Limb (tissue), 2 donors: ENCODE results near the gene CLCN3.
"Not testable (repeated sequence)": the region's sequence is repeated elsewhere in the genome, so short reads cannot be mapped to it uniquely, and the experiment has no call there.

ENCODE experiments used
- DNase-seq, 2 donors: peaks; one replicate each; pipeline ENCODE4 v3.0.0-alpha.2; 2016; ENCODE audit errors: extremely low spot score in 2 of 2

The CLCN3 gene

GRCh38 chr4:169698331-169698730 is 78.0 kb downstream of the CLCN3 start:
- DNase-seq = no peak

- DNase-seq = no peak
Observed at GRCh38 chr4:169707958-169708643, 87.7 kb downstream of the CLCN3 start.

- peak in 1 of 2 donors; percentile 9 for DNase-seq
Observed at GRCh38 chr4:169715826-169716225, 95.4 kb downstream of the CLCN3 start.

- no peak for DNase-seq
Observed at GRCh38 chr4:169716677-169717076, 96.3 kb downstream of the CLCN3 start.

GRCh38 chr4:169720529-169720928 is 100.2 kb downstream of the CLCN3 start:
- no peak for DNase-seq

GRCh38 chr4:169723207-169723965 is 103.0 kb downstream of the CLCN3 start:
- DNase-seq = no peak

GRCh38 chr4:169724260-169724659 is 103.9 kb downstream of the CLCN3 start:
- no peak for DNase-seq

- DNase-seq = no peak
Observed at GRCh38 chr4:169727616-169728015, 107.2 kb downstream of the CLCN3 start.

GRCh38 chr4:169730564-169730963 is 110.2 kb downstream of the CLCN3 start:
- DNase-seq = no peak

- DNase-seq = not testable (repeated sequence)
Observed at GRCh38 chr4:169738604-169739003, 118.2 kb downstream of the CLCN3 start.

- DNase-seq = no peak
Observed at GRCh38 chr4:169741569-169741968, 121.2 kb downstream of the CLCN3 start.

GRCh38 chr4:169744601-169745000 is 124.2 kb downstream of the CLCN3 start:
- no peak for DNase-seq

- no peak for DNase-seq
Observed at GRCh38 chr4:169745291-169745690, 124.9 kb downstream of the CLCN3 start.

GRCh38 chr4:169756971-169757574 is 136.7 kb downstream of the CLCN3 start:
- peak in 1 of 2 donors; percentile 3 for DNase-seq

GRCh38 chr4:169757575-169758184 is 137.3 kb downstream of the CLCN3 start, which contains the start of gene HPF1:
TSS of gene HPF1 (minus strand) at chr4:169757944. CDS start at chr4:169757877, 67 bp downstream.
- peak; percentile 91 to 94 for DNase-seq

GRCh38 chr4:169758401-169758962 is 138.1 kb downstream of the CLCN3 start:
- DNase-seq = peak; percentile 3 to 31

GRCh38 chr4:169761846-169762245 is 141.5 kb downstream of the CLCN3 start:
- DNase-seq = no peak

GRCh38 chr4:169765835-169766234 is 145.5 kb downstream of the CLCN3 start:
- no peak for DNase-seq

- no peak for DNase-seq
Observed at GRCh38 chr4:169766741-169767140, 146.4 kb downstream of the CLCN3 start.

GRCh38 chr4:169768385-169768784 is 148.0 kb downstream of the CLCN3 start:
- DNase-seq = no peak

- DNase-seq = no peak
Observed at GRCh38 chr4:169770416-169770815, 150.0 kb downstream of the CLCN3 start.
